Measurements from ENCODE around the gene GNB1L.
"Not testable (repeated sequence)": the region's sequence is repeated elsewhere in the genome, so short reads cannot be mapped to it uniquely, and the experiment has no call there.

The GNB1L gene

DNA sequence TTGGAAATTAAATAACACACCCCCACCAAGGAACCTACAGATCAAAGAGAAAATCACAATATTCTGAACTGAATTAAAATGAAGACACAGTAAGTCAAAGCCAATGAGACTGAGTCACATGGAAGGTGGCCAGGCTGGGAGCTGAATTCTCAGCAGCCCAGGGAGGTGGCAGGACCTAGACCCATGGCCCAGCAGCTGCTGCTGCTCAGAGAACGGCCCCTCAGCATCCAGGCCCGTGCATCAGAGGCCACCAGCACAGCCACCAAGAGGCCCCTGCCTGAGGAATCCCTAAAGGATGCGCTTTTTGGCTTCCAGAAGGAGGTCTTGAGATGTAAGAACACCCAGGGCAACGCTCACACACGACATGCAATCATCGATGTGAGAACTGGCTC lies 59.1 kb downstream of the GNB1L start:
- DNase-seq (ENCODE audit: low spot score), result no peak

- DNase-seq (ENCODE audit: low spot score), result no peak
Observed at GRCh38 chr22:19793661-19794310, 60.9 kb downstream of the GNB1L start.

DNA sequence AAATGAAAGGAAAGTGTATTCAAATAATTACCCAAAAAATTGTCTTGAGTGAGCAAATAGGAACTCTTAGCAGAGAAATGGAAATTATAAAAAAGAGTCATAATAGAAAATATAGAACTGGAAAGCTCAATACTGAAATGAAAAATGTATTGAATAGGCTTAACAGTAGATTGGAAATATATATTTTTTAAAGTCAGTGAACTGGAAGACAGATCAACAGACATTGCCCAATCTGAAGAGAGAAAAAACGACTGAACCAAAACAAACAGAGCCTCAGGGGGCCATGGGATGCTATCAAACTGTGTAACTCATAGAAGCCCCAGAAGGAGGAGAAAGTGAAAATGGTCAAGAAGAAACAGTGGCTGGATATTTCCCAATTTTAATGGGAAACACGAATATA lies 61.5 kb downstream of the GNB1L start:
- DNase-seq (ENCODE audit: low spot score), result no peak

GRCh38 chr22:19792383-19792896 lies 62.2 kb downstream of the GNB1L start:
- DNase-seq (ENCODE audit: low spot score), result not testable (repeated sequence)

DNA sequence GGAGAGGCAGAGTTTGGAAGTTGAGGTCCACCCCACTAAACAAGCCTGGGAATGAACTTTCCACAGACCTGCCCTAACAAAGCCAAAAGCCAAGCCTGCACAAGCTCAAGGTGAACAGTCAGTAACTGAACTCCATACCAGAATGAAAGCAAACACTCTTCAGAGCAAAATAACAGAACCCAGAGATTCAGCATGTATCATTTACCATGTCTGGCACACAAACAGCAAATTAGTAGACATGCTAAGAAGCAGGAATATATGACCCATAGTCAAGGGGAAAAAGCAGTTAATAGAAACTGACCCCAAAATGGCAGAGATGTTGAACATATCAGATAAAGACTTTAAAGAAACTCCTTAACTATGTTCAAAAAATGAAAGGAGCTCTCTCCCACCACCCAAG lies 62.8 kb downstream of the GNB1L start:
- no peak for DNase-seq (ENCODE audit: low spot score)

- DNase-seq (ENCODE audit: low spot score), result no peak
Observed at GRCh38 chr22:19791243-19791642, 63.4 kb downstream of the GNB1L start.

GRCh38 chr22:19789828-19790227 lies 64.8 kb downstream of the GNB1L start:
- no peak for DNase-seq (ENCODE audit: low spot score)

GRCh38 chr22:19789406-19789805 lies 65.3 kb downstream of the GNB1L start:
- DNase-seq (ENCODE audit: low spot score), result no peak

GRCh38 chr22:19788661-19789225 lies 65.9 kb downstream of the GNB1L start:
- no peak for DNase-seq (ENCODE audit: low spot score)

- DNase-seq (ENCODE audit: low spot score), result no peak
Observed at GRCh38 chr22:19787849-19788141, 66.9 kb downstream of the GNB1L start.

DNA sequence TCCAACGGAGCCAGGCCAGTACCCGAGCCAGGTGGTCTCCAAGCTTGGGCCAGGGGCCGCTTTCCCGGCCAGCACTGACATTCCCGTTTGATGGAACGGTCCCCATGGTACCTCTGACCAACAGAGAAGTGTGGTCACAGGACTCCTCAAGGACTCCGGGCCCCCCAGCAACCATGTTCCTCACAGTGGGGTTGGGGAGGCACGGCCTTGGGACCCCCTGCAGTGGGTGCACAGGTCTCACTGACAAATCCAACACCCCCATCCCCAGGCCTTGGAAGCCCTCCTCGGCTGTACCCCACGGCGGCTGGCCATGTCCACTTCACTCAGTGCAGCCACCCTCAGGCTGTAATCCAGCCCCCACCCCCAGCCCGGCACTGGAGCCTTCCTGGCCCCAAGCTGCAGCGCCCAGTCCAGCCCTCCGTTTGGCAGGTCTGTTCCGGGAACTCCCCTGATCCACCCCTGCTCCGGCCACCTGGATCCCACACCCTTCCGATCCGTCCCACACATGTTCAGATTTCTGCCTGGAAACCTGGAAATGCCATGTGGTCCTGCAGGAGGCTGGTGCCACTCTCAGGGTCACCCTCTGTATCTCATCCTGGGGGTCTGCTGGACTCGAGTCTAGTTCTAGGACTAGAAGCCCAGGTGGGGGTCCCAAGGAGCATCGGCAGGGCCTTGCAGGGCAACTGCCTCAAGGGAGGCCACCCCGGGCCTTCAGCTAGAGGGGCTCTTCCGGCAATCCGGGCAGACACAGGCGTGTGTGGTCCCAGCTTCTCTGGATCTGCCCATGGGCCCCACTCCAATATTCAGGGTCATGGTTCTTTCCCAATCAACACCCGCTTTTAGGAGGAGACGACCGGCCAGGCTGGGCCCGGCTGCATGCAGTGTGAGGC lies 67.5 kb downstream of the GNB1L start:
- no peak for DNase-seq (ENCODE audit: low spot score)

- no peak for DNase-seq (ENCODE audit: low spot score)
Observed at GRCh38 chr22:19786264-19786585, 68.4 kb downstream of the GNB1L start.

GRCh38 chr22:19785461-19786263 lies 69.0 kb downstream of the GNB1L start:
- DNase-seq (ENCODE audit: low spot score), result no peak

GRCh38 chr22:19784384-19785175 lies 70.1 kb downstream of the GNB1L start:
- DNase-seq (ENCODE audit: low spot score), result no peak

GRCh38 chr22:19783586-19784383 lies 70.9 kb downstream of the GNB1L start:
- DNase-seq (ENCODE audit: low spot score), result no peak

GRCh38 chr22:19782533-19782932 lies 72.1 kb downstream of the GNB1L start:
- DNase-seq (ENCODE audit: low spot score), result no peak

DNA sequence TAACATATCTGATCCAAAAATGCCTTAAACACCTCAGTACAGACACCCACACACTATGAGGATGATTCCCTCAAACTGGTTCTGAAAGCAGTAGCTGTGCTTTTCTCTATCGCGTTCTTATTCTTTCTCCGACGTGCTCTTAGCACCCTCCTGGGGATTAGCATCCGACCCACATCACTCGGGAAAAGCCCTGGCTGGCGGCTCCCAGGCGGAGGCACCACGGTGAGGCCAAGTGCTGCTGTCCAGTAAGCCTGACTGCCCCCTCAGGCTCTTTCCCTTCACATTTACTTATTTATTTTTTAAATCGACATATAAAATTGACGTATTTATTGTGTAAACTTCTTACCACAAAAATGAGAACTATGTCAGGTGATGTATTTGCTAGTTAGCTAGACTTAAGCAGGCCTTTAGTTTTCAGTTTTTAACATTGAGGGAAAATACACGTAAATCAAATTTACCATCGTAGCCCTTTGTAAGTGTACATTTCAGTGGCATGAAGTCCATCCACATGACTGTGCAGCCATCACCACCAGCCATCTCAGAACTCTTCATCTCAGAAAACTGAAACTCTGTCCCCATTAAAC lies 74.9 kb downstream of the GNB1L start:
- no peak for DNase-seq (ENCODE audit: low spot score)

GRCh38 chr22:19779011-19779421 lies 75.7 kb downstream of the GNB1L start:
- no peak for DNase-seq (ENCODE audit: low spot score)

DNA sequence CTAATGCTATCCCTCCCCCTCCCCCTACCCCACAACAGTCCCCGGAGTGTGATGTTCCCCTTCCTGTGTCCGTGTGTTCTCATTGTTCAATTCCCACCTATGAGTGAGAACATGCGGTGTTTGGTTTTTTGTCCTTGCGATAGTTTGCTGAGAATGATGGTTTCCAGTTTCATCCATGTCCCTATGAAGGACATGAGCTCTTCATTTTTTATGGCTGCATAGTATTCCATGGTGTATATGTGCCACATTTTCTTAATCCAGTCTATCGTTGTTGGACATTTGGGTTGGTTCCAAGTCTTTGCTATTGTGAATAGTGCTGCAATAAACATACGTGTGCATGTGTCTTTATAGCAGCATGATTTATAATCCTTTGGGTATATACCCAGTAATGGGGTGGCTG lies 77.5 kb downstream of the GNB1L start:
- not testable (repeated sequence) for DNase-seq (ENCODE audit: low spot score)

DNA sequence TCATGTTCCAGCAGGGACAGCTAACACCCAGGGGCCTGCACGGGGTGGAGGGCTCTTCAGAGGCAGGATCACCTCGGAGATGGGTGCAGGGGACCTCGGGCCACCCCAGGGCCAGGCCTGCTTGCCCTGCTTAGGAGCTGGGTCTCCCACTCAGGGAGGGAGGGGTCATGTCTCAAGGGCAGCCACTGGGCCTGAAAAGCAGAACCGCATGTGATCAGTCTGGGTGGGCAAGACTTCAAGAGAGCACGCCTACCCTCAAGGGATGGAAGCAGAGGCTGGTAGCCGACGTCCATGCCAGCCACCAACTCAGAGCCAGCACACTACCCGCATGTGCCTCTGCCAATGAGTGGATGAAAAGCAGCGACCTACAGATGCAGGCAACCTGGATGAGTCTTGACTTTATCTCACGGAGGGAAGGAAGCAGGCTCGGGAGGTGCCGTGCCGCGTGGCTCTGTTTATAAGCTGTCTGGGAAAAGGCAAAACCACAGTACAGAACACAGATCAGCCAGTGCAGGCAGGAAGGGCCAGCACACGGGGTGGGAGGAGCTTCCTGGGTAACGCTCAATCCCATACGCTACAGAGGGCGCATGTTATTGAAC lies 78.1 kb downstream of the GNB1L start:
- DNase-seq (ENCODE audit: low spot score), result no peak

All from kidney tubule cell (primary cell).